Fibroblast of the aortic adventitia (primary cell): ENCODE results near the gene SLC16A10. TPM values are rescaled to one million over a fixed set of nuclear protein-coding genes. Genes with fewer than 3 reads are reported as not detected.
"Not testable (repeated sequence)": the region's sequence is repeated elsewhere in the genome, so short reads cannot be mapped to it uniquely, and the experiment has no call there.

ENCODE experiments used
- DNase-seq: peaks from one replicate; pipeline ENCODE4 v3.0.0-alpha.2; 2010; ENCODE audit warnings: low read depth
- H3K4me3 ChIP-seq: 2 replicates; pipeline ENCODE4 v1.5.1; 2011; ENCODE audit warnings: low read depth, mild to moderate bottlenecking, control low read depth, low read length, moderate library complexity
- total RNA-seq: library from RNA; depleted of rRNA; stranded (reverse); fragments of >200 nt; gene quantifications from 2 replicates; pipeline ENCODE4 v1.2.3, GENCODE V29; 2012; ENCODE audit warnings: low replicate concordance
- TF ChIP-seq, protein P1 (sequence below): IDR thresholded peaks from 2 replicates; pipeline ENCODE4 v1.5.1; 2011; ENCODE audit warnings: mild to moderate bottlenecking, low read length, control low read depth, inconsistent platforms; ENCODE audit not compliant: insufficient read depth

The SLC16A10 gene
- total RNA-seq, 1 donor = not detected

DNA sequence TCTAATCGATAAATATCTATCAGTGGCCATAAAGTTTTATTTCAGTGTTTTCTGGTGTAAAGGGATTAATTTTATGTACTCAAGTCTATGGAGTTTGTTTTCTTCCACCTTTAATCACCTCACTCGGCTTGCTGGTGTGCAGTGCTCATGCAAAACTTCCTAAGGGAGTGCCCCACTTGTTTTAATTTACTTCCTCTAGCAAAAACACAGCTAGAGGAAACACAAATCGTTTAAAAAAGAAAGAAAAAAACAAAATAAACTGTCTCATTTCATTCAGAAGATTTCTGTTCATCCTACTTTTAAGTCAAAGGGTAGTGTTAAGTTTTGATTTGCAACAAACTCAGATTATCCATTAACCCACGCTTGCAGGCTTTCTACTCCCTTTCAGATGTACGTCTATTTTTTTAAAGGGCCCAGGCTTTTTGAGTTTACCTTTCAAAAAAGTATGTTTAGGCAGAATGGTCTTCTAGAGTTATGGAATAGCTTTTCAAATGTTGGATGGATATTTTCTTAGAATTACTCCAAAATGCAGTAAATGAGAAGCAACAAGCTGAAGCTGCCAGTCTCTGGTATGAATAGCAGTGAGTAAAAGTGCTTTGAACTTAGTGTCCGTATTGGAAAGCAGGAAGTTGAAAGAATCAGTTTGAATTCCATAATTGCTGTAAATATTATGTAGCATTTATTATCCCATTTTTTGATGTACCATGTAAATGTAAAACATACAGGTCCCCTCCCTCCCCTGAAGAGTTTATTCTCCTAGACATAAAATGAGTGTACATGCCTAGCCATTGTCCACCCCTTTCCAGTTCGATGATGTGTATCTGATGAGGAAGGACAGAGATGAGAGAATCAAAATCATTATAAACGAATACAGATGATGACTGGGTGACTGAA lies 113.3 kb downstream of the SLC16A10 start:
- TF ChIP-seq, protein P1, sequence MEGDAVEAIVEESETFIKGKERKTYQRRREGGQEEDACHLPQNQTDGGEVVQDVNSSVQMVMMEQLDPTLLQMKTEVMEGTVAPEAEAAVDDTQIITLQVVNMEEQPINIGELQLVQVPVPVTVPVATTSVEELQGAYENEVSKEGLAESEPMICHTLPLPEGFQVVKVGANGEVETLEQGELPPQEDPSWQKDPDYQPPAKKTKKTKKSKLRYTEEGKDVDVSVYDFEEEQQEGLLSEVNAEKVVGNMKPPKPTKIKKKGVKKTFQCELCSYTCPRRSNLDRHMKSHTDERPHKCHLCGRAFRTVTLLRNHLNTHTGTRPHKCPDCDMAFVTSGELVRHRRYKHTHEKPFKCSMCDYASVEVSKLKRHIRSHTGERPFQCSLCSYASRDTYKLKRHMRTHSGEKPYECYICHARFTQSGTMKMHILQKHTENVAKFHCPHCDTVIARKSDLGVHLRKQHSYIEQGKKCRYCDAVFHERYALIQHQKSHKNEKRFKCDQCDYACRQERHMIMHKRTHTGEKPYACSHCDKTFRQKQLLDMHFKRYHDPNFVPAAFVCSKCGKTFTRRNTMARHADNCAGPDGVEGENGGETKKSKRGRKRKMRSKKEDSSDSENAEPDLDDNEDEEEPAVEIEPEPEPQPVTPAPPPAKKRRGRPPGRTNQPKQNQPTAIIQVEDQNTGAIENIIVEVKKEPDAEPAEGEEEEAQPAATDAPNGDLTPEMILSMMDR = no peak
- no peak for DNase-seq
- H3K4me3 ChIP-seq = no peak overlapping the region

DNA sequence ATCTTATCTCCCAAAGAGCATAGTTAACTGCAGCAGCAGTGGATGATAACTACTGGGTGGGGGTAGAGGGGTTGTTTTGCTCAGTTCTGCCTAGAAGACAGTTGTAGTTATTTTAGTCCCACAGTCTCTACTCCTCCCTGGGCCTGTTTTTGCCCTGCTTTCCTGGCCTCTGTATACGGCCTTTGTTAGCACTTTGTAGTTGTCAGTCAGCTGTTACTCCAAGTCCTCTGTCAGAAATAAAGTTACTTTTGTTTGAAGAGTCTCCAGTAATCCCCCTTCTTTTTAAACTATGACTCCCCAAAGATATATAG lies 113.9 kb downstream of the SLC16A10 start:
- H3K4me3 ChIP-seq = no peak overlapping the region
- DNase-seq = no peak
- TF ChIP-seq, protein P1 = no peak

DNA sequence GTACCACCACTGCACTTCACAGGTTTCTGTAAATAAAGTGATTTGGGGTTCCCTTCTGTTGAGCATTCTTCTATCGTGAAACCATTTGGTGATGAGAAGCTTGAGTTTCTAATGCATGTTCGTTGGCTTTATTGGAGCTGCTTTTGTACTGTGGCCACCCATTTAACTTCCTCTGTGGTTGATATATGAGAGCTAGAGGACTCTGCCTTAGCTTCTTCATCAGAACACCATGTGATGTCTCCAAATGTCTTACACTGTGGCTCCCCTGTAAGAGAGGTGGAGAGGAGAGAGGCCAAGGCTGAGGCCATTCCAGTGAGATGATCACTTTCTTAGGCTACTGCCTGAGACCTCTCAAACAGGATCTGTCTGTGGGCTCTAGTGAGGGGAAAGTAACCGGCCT lies 114.5 kb downstream of the SLC16A10 start:
- TF ChIP-seq, protein P1 = no peak
- no peak overlapping the region for H3K4me3 ChIP-seq
- no peak for DNase-seq

DNA sequence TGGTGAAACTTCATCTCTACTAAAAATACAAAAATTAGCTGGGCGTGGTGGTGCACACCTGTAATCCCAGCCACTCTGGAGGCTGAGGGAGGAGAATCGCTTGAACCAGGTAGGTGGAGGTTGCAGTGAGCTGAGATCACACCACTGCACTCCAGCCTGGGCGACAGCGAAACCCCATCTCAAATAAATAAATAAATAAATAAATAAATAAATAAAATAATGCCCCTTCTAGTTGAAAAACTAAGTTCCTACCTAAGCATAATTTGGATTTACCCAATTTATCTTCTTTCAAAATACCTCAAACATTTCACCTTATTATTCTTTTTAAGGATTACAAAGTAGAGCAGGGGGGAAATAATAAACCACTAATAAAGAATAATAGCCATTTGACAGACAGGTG lies 116.2 kb downstream of the SLC16A10 start:
- not testable (repeated sequence) for H3K4me3 ChIP-seq, DNase-seq

DNA sequence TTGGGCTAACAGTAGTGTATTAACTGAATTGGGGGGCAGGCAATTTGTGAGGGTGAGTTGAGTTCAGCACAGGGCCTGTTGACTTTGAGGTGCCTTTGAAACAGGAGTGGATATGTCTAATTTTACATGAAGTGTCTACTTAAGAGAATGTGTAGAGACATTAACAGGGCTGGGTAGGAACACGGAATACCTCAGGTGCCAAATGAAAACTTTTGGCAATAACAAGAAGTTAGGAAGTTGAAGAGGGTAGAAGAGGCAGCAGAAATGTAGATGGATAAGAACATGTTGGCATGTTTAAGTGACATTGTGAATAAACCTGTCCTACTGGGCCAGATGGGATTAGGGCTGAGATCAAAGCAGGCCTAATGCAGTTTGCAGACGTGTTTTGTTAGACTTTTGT lies 117.0 kb downstream of the SLC16A10 start:
- DNase-seq = no peak
- TF ChIP-seq, protein P1 = no peak
- H3K4me3 ChIP-seq = no peak overlapping the region

DNA sequence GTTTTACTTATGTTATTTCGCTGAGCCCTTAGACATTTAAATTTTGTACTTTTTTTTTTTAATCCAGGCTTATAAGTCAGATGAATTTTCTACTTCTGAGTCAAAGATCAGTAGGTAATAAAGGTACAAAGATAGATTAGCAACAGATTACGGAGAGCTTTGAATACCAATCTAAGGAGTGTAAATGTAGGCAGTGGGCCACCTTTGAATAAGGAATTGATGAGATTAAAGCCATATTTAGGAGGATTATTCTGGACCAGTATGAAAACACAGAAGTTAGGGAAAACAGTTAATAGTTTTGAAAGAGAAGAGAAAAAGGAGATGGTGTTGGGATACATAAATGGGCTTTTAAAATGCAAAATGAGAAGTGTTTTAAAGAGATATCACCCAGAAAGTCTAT lies 117.6 kb downstream of the SLC16A10 start:
- TF ChIP-seq, protein P1 = no peak
- no peak for DNase-seq
- H3K4me3 ChIP-seq = no peak overlapping the region

DNA sequence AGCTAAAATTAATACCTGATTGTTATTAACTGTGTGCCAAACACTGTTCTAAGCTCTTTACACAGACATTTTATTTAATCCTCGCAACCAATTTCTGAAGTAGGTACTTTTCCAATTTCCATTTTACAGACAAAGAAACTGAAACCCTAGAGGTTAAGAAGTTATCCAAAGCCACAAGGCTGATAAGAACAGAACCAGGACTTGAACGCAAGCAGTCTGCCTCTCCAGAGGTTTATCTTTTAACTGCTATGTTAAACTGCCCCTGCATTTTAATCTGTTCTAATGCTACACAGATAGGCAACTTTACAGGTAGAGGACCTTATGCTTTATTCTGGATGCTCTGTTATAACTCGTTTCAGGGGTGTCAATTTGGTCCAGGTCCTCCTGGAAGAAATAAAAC lies 118.2 kb downstream of the SLC16A10 start:
- no peak for DNase-seq
- no peak overlapping the region for H3K4me3 ChIP-seq
- TF ChIP-seq, protein P1 = no peak
